Hepatocyte (in vitro differentiated cells): ENCODE data around the gene LRRC32. TPM values are rescaled to one million over a fixed set of nuclear protein-coding genes. Genes with fewer than 3 reads are reported as not detected.

Source experiments
- DNase-seq: peaks from one replicate; pipeline ENCODE4 v3.0.0-alpha.2; 2016; ENCODE audit warnings: low spot score
- H2AFZ ChIP-seq: fragments of 200-600 bp; sonication (generic); 2 replicates; pipeline ENCODE4 v1.6.0; 2016; ENCODE audit warnings: antibody characterized with exemption, mild to moderate bottlenecking
- H3K27ac ChIP-seq: fragments of 200-600 bp; sonication (generic); 2 replicates; pipeline ENCODE4 v1.5.1; 2016; ENCODE audit warnings: mild to moderate bottlenecking
- H3K27me3 ChIP-seq: fragments of 200-600 bp; sonication (generic); 2 replicates; pipeline ENCODE4 v1.6.1; 2016
- H3K36me3 ChIP-seq: fragments of 200-600 bp; sonication (generic); replicated peaks from 2 replicates; pipeline ENCODE4 v1.5.1; 2016; ENCODE audit warnings: low read depth; ENCODE audit not compliant: insufficient read depth
- H3K4me1 ChIP-seq: fragments of 200-600 bp; sonication (generic); 2 replicates; pipeline ENCODE4 v1.5.1; 2016; ENCODE audit warnings: mild to moderate bottlenecking, moderate library complexity; ENCODE audit not compliant: insufficient read depth
- H3K4me2 ChIP-seq: fragments of 200-600 bp; sonication (generic); 2 replicates; pipeline ENCODE4 v1.6.0; 2016
- H3K4me3 ChIP-seq: fragments of 200-600 bp; sonication (generic); 2 replicates; pipeline ENCODE4 v1.5.1; 2016; ENCODE audit warnings: mild to moderate bottlenecking
- H3K79me2 ChIP-seq: fragments of 200-600 bp; sonication (generic); 2 replicates; pipeline ENCODE4 v1.6.0; 2017; ENCODE audit warnings: mild to moderate bottlenecking
- H3K9me2 ChIP-seq: fragments of 200-600 bp; sonication (generic); replicated peaks from 2 replicates; pipeline ENCODE4 v1.6.0; 2017; ENCODE audit warnings: mild to moderate bottlenecking; ENCODE audit not compliant: insufficient read depth
- H3K9me3 ChIP-seq: fragments of 200-600 bp; sonication (generic); 2 replicates; pipeline ENCODE4 v1.5.1; 2016; ENCODE audit warnings: low read depth, mild to moderate bottlenecking
- H4K20me1 ChIP-seq: fragments of 200-600 bp; sonication (generic); 2 replicates; pipeline ENCODE4 v1.6.0; 2016; ENCODE audit warnings: mild to moderate bottlenecking; ENCODE audit not compliant: insufficient read depth, poor library complexity, severe bottlenecking
- CTCF ChIP-seq: fragments of 200-600 bp; sonication (generic); IDR thresholded peaks from 2 replicates; pipeline ENCODE4 v1.5.1; 2016; ENCODE audit warnings: antibody characterized with exemption, mild to moderate bottlenecking; ENCODE audit not compliant: poor library complexity
- EZH2 ChIP-seq: fragments of 200-600 bp; sonication (generic); IDR thresholded peaks from 2 replicates; pipeline ENCODE4 v1.6.1; 2016; ENCODE audit warnings: antibody characterized with exemption, mild to moderate bottlenecking, borderline replicate concordance
- EZH2phosphoT487 ChIP-seq: fragments of 200-600 bp; sonication (generic); IDR thresholded peaks from one replicate; pipeline ENCODE4 v1.6.1; 2018; ENCODE audit warnings: antibody characterized with exemption, mild to moderate bottlenecking, low read depth, moderate library complexity; ENCODE audit not compliant: unreplicated experiment, severe bottlenecking
- WGBS: methylation state at CpG from one replicate; pipeline ENCODE4 v1.1.6; 2016; ENCODE audit warnings: low lambda C conversion rate; ENCODE audit errors: missing lambda C conversion rate; 5-methylcytosine and 5-hydroxymethylcytosine counted together
- polyA plus RNA-seq: library from polyadenylated mRNA; unstranded; fragments of >200 nt; fragmentation: Nextera tagmentation; extraction: Ambion mirVana; gene quantifications from 2 replicates; pipeline ENCODE4 v1.2.1, GENCODE V29; 2016
- total RNA-seq: library from RNA; depleted of rRNA; stranded (reverse); fragments of >200 nt; gene quantifications from 2 replicates; pipeline ENCODE4 v1.2.3, GENCODE V29; 2014

Gene LRRC32
- total and polyA plus RNA-seq, 2 experiments from 2014 or later = 25.5 to 75.2 TPM

- H3K27ac ChIP-seq = no peak overlapping the region
- H3K79me2 ChIP-seq = no peaks in the 10 kb centered on the region
- peaks cover 36% of the 10 kb centered on the region for H3K4me1 ChIP-seq
- WGBS = 69% methylated on average over 3 of the region's 3 CpGs
- no peak for DNase-seq
- no peaks in the 10 kb centered on the region for H3K9me3 ChIP-seq
- H3K4me3 ChIP-seq = no peak overlapping the region
- H2AFZ ChIP-seq = no peak overlapping the region
- H3K27me3 ChIP-seq = no peaks in the 10 kb centered on the region
- H3K9me2 ChIP-seq = no peaks in the 10 kb centered on the region
- no peak overlapping the region for H3K4me2 ChIP-seq
- TF ChIP-seq EZH2 (no peak), EZH2phosphoT487 (no peak), CTCF (no peak)
- H4K20me1 ChIP-seq = no peaks in the 10 kb centered on the region
- no peaks in the 10 kb centered on the region for H3K36me3 ChIP-seq
These were observed 12.3 kb downstream of the LRRC32 start for GRCh38 chr11:76658231-76658630.

- TF ChIP-seq EZH2 = no peak
- TF ChIP-seq EZH2phosphoT487 = no peak
- TF ChIP-seq CTCF = no peak
- Histone ChIP-seq H3K36me3 (no peaks in the 10 kb centered on the region), H3K79me2 (no peaks in the 10 kb centered on the region), H3K9me3 (no peaks in the 10 kb centered on the region), H4K20me1 (no peaks in the 10 kb centered on the region), H3K9me2 (no peaks in the 10 kb centered on the region), H3K27ac (peak overlapping the region; percentile 21), H3K4me1 (peaks cover 37% of the 10 kb centered on the region), H3K4me3 (no peak overlapping the region), H3K4me2 (no peak overlapping the region), H3K27me3 (no peaks in the 10 kb centered on the region), H2AFZ (no peak overlapping the region)
- no peak for DNase-seq
- 91% methylated on average over 14 of the region's 14 CpGs for WGBS
These were observed 13.1 kb downstream of the LRRC32 start for GRCh38 chr11:76657187-76658170.

- H3K9me2 ChIP-seq = no peaks in the 10 kb centered on the region
- no peaks in the 10 kb centered on the region for H3K9me3 ChIP-seq
- TF ChIP-seq CTCF (no peak), EZH2phosphoT487 (no peak), EZH2 (no peak)
- H3K79me2 ChIP-seq = no peaks in the 10 kb centered on the region
- no peaks in the 10 kb centered on the region for H4K20me1 ChIP-seq
- 59% methylated on average over 6 of the region's 7 CpGs for WGBS
- peak overlapping the region; percentile 21 for H3K27ac ChIP-seq
- H3K36me3 ChIP-seq = no peaks in the 10 kb centered on the region
- H2AFZ ChIP-seq = no peak overlapping the region
- no peak overlapping the region for H3K4me2 ChIP-seq
- H3K27me3 ChIP-seq = no peaks in the 10 kb centered on the region
- H3K4me1 ChIP-seq = peaks cover 37% of the 10 kb centered on the region
- H3K4me3 ChIP-seq = no peak overlapping the region
- DNase-seq = no peak
These were observed 13.9 kb downstream of the LRRC32 start for GRCh38 chr11:76656571-76657081.
